HG03457 (cell line): Measurements from ENCODE around the gene DHX58.
A peak's percentile ranks its signal among the peaks of the same experiment; 100 is the strongest.
"Not testable (repeated sequence)": the region's sequence is repeated elsewhere in the genome, so short reads cannot be mapped to it uniquely, and the experiment has no call there.

Experiments used
- ATAC-seq: cut with Tn5 transposase; IDR thresholded peaks from one replicate; pipeline ENCODE4 v1.9.1; 2021; ENCODE audit warnings: moderate number of reproducible peaks; ENCODE audit not compliant: unreplicated experiment

The DHX58 gene

GRCh38 chr17:42112552-42113176 lies at the start of gene DHX58:
Gene DHX58, minus strand, starts transcription at chr17:42112714. Its CDS starts 822 bp downstream, at chr17:42111892.
- peak; percentile 39 for ATAC-seq

- ATAC-seq = no peak
Measured at GRCh38 chr17:42160531-42160910, 48.0 kb upstream of the DHX58 start.

- no peak for ATAC-seq
Measured at GRCh38 chr17:42159796-42160530, 47.4 kb upstream of the DHX58 start.

DNA sequence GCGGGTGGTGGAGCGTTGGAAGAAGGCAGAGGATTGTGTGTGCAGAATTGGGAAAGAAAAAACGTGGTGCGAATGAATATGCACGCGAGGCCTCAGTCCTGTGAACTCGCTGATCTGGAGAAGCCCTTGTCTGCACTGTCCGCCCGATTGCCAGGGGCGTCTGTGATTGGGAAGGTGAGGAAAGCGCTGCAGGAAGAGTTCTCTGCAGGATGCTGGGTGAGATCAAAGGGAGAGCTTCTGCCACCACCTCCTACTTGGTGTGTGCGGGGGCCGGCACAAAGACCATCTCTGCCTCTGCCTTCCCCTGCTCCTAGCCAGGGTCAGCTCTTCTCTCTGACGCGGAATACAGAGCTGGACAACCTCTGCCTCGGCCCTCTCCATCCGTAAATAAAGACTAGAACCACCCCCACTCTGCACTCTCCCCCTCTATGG lies 43.1 kb upstream of the DHX58 start:
- ATAC-seq = no peak

DNA sequence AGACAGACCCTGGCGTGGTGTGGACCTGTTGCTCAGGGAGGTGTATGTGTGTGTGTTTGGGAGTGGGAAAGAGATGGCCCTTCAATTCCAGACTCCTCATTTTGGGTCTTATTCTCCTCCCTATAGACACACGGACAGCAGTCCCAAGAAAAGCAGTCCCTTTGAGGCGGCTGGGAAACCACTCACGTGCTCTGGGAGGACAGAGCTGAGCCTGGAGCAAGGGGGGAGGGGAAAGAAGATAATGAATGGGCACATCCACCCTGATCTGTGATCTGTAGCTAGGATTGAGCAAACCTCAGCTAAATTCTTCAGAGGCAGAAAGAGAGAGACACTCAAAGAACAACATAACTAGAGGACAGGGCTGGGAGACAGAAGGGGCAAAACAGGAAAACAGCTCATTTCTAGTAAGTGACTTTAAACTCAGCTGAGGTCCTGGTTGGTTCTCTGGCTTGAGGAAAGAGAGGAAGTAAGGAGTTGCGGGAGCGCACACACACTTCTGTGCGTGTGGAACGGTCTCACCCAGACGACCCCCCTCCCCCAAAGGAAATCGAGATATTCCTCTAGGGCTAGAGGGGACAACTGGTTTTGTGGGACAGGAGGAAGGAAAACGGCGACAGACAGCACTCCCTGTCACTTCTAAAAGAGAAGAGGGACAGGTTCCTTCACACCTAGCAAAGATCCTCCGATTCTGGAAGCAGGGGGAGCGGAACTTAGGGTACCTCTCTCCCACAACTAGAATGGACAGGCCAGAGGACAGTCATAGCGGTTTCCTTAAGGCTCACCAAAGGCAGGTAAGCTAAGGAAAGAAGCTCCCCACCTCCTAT lies 41.6 kb upstream of the DHX58 start:
- ATAC-seq = no peak

DNA sequence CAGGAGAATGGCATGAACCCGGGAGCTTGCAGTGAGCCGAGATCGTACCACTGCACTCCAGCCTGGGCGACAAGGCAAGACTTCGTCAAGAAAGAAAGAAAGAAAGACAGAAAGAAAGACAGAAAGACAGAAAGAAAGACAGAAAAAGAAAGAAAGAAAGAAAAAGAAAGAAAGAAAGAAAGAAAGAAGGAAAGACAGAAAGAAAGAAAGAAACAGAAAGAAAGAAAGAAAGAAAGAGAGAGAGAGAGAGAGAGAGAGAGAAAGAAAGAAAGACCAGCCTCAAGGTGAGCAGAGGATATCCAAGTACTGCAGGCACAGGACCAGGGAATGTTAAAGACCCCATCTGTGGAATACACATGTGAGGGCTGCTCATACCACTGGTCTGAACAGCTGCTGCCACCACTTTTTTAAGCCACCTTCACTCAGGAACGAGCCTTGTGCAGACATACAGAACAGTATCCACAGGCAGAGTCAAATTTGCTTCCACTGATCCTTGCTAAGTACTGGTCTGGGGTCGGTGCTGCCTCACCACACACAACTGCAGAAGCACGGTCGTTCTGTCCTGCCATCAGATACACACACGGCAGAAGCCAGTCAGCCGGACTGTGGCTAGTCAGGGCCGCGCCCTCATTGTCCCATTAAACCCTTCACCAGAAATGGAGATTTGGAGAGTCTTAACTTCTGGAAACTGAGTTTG lies 34.5 kb upstream of the DHX58 start:
- ATAC-seq = no peak

GRCh38 chr17:42143138-42143537 lies 30.6 kb upstream of the DHX58 start:
- ATAC-seq = not testable (repeated sequence)

GRCh38 chr17:42142371-42142896 lies 29.9 kb upstream of the DHX58 start:
- ATAC-seq = no peak

DNA sequence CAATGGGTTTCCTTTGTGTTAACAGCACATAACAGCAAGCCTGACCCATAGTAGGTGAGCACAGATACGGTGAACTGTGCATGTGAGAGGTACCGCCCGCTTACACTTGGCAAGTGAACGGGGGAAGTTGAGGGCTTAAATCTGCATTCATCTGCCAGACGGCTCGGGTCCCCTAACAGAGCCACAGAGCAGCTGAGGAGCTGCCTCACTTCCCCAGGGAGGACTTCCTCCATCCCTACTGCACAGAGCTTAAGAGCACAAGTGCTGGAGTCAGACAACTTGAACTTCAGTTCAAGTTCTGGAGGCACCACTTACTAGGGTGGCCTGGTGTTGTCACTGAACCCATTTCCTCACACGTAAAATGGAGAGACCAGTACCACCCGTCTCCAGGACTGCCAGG lies 28.9 kb upstream of the DHX58 start:
- no peak for ATAC-seq

GRCh38 chr17:42140690-42141089 lies 28.2 kb upstream of the DHX58 start:
- ATAC-seq = not testable (repeated sequence)

DNA sequence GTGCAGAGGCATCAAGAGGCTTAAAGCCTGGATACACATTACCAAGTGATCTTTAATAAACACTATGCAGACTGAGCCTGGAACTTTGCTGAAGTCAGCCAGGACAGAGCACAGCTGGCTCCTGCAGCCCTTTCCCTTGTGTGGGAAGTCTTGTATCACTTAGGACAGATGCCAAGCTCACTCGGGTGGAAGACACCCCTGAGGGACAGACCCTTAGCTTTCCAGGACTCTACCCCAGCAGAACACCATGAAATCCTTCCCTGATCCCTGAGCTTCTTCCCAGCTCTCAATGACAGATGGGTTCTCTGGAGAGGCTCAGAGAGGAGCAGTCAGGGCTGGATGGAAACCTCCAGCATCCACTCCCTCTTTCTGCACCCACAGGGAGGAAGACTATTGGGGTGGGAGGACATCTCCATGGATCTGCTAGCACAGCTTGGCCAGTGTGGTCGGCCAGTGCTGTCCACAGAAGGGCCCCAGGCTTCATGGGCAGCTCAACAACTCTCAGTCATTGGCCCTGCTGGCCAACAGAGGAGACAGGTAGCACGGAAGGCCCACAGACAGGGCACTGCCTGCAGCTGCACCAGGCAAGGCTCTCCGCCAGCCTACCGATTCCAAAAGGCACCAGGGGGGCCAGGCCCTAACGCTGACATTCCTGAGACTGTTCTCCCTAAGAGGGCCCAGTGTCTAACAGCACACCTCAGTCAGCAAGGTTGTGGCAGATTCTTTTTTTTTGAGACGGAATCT lies 26.4 kb upstream of the DHX58 start:
- ATAC-seq = no peak

- ATAC-seq = no peak
Measured at GRCh38 chr17:42136654-42137051, 24.1 kb upstream of the DHX58 start.

- ATAC-seq = no peak
Measured at GRCh38 chr17:42135664-42136653, 23.4 kb upstream of the DHX58 start.

DNA sequence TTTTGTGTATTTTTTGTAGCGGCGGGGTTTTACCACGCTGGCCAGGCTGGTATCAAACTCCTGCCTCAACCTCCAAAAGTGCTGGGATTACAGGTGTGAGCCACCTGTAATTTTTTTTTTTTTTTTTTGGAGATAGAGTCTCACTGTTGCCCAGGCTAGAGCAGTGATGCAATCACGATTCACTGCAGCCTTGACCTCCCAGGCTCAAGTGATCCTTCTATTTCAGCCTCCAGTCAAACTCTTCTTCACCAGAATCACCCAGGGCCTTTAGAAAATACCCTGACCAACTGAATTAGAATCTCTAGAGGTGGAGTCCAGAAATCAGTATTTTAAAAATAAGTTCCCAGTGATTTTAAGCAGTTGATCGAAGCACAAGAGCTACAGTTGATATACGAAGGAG lies 22.6 kb upstream of the DHX58 start:
- no peak for ATAC-seq

GRCh38 chr17:42133461-42134041 lies 21.0 kb upstream of the DHX58 start:
- no peak for ATAC-seq

- no peak for ATAC-seq
Measured at GRCh38 chr17:42132941-42133340, 20.4 kb upstream of the DHX58 start.

- ATAC-seq = no peak
Measured at GRCh38 chr17:42131981-42132432, 19.5 kb upstream of the DHX58 start.

GRCh38 chr17:42131232-42131631 lies 18.7 kb upstream of the DHX58 start:
- ATAC-seq = no peak
